ENCODE data around the gene ATP6V0A1. TPM values are rescaled to one million over a fixed set of nuclear protein-coding genes. Genes with fewer than 3 reads are reported as not detected.

ATP6V0A1 gene
- total and polyA plus RNA-seq, 8 donors, result 13.1 to 435 (median 80.2) TPM

DNA sequence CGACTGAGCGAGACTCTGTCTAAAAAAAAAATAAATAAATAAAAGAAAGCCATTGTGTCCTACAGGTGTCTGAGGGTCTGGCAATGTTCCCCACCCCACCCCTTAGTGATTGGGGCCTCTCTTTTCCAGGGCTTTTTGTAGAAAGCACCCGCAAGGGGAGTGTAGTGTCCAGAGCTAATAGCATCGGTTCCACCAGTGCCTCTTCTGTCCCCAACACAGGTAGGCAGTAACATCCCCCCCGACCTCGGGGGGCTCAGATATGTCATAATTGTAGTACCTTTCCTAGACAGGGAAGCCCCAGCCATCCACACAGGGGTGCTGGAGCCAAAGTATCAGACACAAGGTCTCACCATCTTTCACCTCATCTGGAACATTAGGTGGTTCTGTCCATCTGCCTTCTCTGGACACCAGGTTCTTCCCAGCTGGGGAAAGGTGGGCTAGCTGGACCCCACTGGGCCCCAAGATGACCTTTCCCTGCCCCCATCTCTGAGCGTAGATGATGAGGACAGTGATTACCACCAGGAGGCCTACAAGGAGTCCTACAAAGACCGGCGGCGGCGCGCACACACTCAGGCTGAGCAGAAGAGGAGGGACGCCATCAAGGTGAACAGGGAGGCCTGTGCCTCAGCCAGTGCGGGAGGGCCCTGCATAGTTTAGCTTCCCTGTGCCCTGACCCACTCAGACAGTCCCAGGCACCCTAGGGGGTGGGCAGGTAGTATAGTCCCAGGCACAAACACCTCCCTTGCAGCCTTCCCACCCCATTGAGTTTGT, 109.8 kb downstream of the ATP6V0A1 start:
- H3K4me1 ChIP-seq, result peaks cover 52 to 90% (median 84%) of the 10 kb centered on the region in 4 donors
- intact Hi-C loops (cut with DNase I; ENCODE audit: low total_unique reads), result no loop called here
- peak overlapping the region; percentile 13 to 99 (median 97) for H3K27ac ChIP-seq
- DNase-seq, result no peak
- no peak for TF ChIP-seq POLR2A (IDR thresholded peaks at IDR 0.05)
- no peak for TF ChIP-seq EP300 (IDR thresholded peaks at IDR 0.05)
- no peak for TF ChIP-seq CTCF (IDR thresholded peaks at IDR 0.05)
- no peak for TF ChIP-seq POLR2AphosphoS5 (IDR thresholded peaks at IDR 0.05)
- no peaks in the 10 kb centered on the region for H3K9me3 ChIP-seq
- WGBS, 5 donors, result 78 to 90% (median 84%) methylated on average over 14 of the region's 14 CpGs
- no peaks in the 10 kb centered on the region for H3K27me3 ChIP-seq
- H3K4me3 ChIP-seq, result peak overlapping the region in 3 of 4 donors; percentile 87 to 94 (median 91)
- peaks cover 68 to 79% (median 76%) of the 10 kb centered on the region in 4 donors for H3K36me3 ChIP-seq

DNA sequence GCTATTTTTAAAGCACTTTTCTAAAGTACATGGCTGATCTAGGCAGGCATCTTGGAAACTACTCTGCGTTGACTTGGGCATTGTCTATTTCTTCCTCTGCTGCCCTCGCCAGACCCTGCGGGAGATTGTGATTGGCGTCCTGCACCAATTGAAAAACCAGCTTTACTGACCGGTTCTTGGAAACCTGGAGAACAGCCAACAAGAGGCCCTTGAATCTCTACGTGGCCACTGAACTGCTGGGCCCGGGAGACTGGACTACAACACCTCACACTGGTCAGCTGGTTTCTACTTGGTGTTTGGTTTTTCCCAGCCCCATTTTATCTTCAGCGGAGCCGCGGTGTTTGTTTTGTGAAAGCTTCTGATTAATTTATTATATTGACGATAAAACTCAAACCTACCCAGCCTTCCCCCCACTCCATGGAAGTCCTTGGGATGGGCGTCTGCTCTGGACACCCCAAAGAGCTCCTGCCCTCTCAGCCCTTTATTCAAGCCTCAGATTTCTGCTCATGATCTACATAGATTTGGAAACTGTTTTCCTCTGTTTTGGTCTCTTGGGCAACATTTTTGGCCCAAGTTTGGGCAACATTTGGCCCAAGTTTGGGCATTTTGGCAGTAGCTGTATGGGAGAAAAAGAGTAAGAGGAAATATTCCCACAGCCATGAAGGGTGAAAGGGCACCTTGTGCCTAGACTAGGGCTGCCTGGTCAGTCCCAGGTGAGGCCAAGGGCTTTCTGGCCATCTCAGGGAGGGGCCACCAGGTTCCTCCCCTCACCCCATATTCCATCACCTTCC, 113.0 kb downstream of the ATP6V0A1 start:
- Histone ChIP-seq H3K36me3 (peaks cover 59 to 81% (median 71%) of the 10 kb centered on the region in 4 donors), H3K27me3 (no peaks in the 10 kb centered on the region), H3K27ac (peak overlapping the region; percentile 55 to 74 (median 68)), H3K4me3 (peak overlapping the region in 1 of 4 donors; percentile 14), H3K9me3 (no peaks in the 10 kb centered on the region), H3K4me1 (peaks cover 35 to 87% (median 60%) of the 10 kb centered on the region in 4 donors)
- intact Hi-C loops (cut with DNase I; ENCODE audit: low total_unique reads), result no loop called here
- peak; percentile 83 to 84 for DNase-seq
- TF ChIP-seq POLR2AphosphoS5 (IDR thresholded peaks at IDR 0.05), result peak in 2 of 3 donors; percentile 9 to 35
- no peak for TF ChIP-seq POLR2A (IDR thresholded peaks at IDR 0.05)
- WGBS, 5 donors, result 27 to 62% (median 41%) methylated on average over 12 of the region's 12 CpGs

Small RNAs within 50 kb of the gene (small RNA-seq; reads per million reads assigned to genes)
- gene MIR548AT (0 reads per million in 4 donors), gene RNU7-97P (0 reads per million in 4 donors)

Other genes with a start within 250 kb of the ATP6V0A1 start
- gene STAT5B, start 182.5 kb upstream of the ATP6V0A1 start, total RNA-seq, result 10 to 100 TPM; 51.4 to 86.2 (median 62.4) TPM
- gene STAT5B, start 182.5 kb upstream of the ATP6V0A1 start, polyA plus RNA-seq, result 10 to 100 TPM; 18.9 to 24.1 (median 19.8) TPM
- 10 to 100 TPM; 16.2 to 81.7 (median 20.6) TPM for gene STAT5A, start 170.4 kb upstream of the ATP6V0A1 start, total RNA-seq
- gene STAT5A, start 170.4 kb upstream of the ATP6V0A1 start, polyA plus RNA-seq, result 10 to 100 TPM in 2 of 3 donors, 1 to 10 TPM in 1; 9.6 to 10.5 (median 10.5) TPM
- gene STAT3, start 70.4 kb upstream of the ATP6V0A1 start, total RNA-seq, result 100 to 1,000 TPM in 4 of 5 donors, 10 to 100 TPM in 1; 70.4 to 207 (median 159) TPM
- gene STAT3, start 70.4 kb upstream of the ATP6V0A1 start, polyA plus RNA-seq, result 10 to 100 TPM; 31.3 to 46.6 (median 42.3) TPM
- 100 to 1,000 TPM in 3 of 5 donors, 10 to 100 TPM in 2; 75.2 to 244 (median 162) TPM for gene CAVIN1, start 35.6 kb upstream of the ATP6V0A1 start, total RNA-seq
- gene CAVIN1, start 35.6 kb upstream of the ATP6V0A1 start, polyA plus RNA-seq, result 100 to 1,000 TPM in 1 of 3 donors, 10 to 100 TPM in 2; 61.2 to 104 (median 94.2) TPM
- 10 to 100 TPM; 11.7 to 55.8 (median 22.9) TPM for gene NAGLU, start 77.4 kb downstream of the ATP6V0A1 start, total RNA-seq
- gene NAGLU, start 77.4 kb downstream of the ATP6V0A1 start, polyA plus RNA-seq, result 10 to 100 TPM; 16.7 to 22.4 (median 19.9) TPM
- gene HSD17B1, start 94.0 kb downstream of the ATP6V0A1 start, total RNA-seq, result 1 to 10 TPM in 1 of 5 donors, under 1 TPM in 1, not detected in 3; 0.55 to 1.8 TPM
- 1 to 10 TPM; 2.7 to 4.8 (median 4.6) TPM for gene HSD17B1, start 94.0 kb downstream of the ATP6V0A1 start, polyA plus RNA-seq
- gene COASY, start 103.3 kb downstream of the ATP6V0A1 start, total RNA-seq, result 100 to 1,000 TPM in 1 of 5 donors, 10 to 100 TPM in 4; 15.6 to 127 (median 43.5) TPM
- 10 to 100 TPM; 79.6 to 93.4 (median 88.4) TPM for gene COASY, start 103.3 kb downstream of the ATP6V0A1 start, polyA plus RNA-seq
- 100 to 1,000 TPM in 1 of 5 donors, 10 to 100 TPM in 4; 39.7 to 101 (median 62.5) TPM for gene MLX, start 108.2 kb downstream of the ATP6V0A1 start, total RNA-seq
- 10 to 100 TPM; 39.1 to 83.4 (median 55.5) TPM for gene MLX, start 108.2 kb downstream of the ATP6V0A1 start, polyA plus RNA-seq
- 1 to 10 TPM in 2 of 5 donors, under 1 TPM in 1, not detected in 2; 0.89 to 3.3 (median 2.4) TPM for gene PSMC3IP, start 118.9 kb downstream of the ATP6V0A1 start, total RNA-seq
- gene PSMC3IP, start 118.9 kb downstream of the ATP6V0A1 start, polyA plus RNA-seq, result 1 to 10 TPM; 5.1 to 6.5 (median 5.2) TPM
- gene RETREG3, start 150.5 kb downstream of the ATP6V0A1 start, total RNA-seq, result 10 to 100 TPM; 21.1 to 74.8 (median 51.0) TPM
- gene RETREG3, start 150.5 kb downstream of the ATP6V0A1 start, polyA plus RNA-seq, result 10 to 100 TPM in 2 of 3 donors, 1 to 10 TPM in 1; 9.5 to 20.4 (median 15.4) TPM
- 10 to 100 TPM; 18.5 to 72.4 (median 49.2) TPM for gene TUBG1, start 150.8 kb downstream of the ATP6V0A1 start, total RNA-seq
- gene TUBG1, start 150.8 kb downstream of the ATP6V0A1 start, polyA plus RNA-seq, result 10 to 100 TPM; 33.3 to 51.5 (median 42.2) TPM
- gene TUBG2, start 200.4 kb downstream of the ATP6V0A1 start, total RNA-seq, result 100 to 1,000 TPM in 2 of 5 donors, 10 to 100 TPM in 2, 1 to 10 TPM in 1; 4.3 to 181 (median 15.8) TPM
- gene TUBG2, start 200.4 kb downstream of the ATP6V0A1 start, polyA plus RNA-seq, result 10 to 100 TPM; 13.3 to 17.1 (median 15.9) TPM
- 10 to 100 TPM; 16.5 to 96.0 (median 28.0) TPM for gene PLEKHH3, start 218.1 kb downstream of the ATP6V0A1 start, total RNA-seq
- gene PLEKHH3, start 218.1 kb downstream of the ATP6V0A1 start, polyA plus RNA-seq, result 10 to 100 TPM; 19.1 to 74.4 (median 52.9) TPM
- gene CCR10, start 223.0 kb downstream of the ATP6V0A1 start, total RNA-seq, result 10 to 100 TPM in 1 of 5 donors, 1 to 10 TPM in 3, not detected in 1; 1.7 to 11.7 (median 7.0) TPM
- 1 to 10 TPM in 1 of 3 donors, under 1 TPM in 2; 0.55 to 1.4 (median 0.56) TPM for gene CCR10, start 223.0 kb downstream of the ATP6V0A1 start, polyA plus RNA-seq
- 10 to 100 TPM in 2 of 5 donors, 1 to 10 TPM in 3; 6.7 to 13.3 (median 9.0) TPM for gene CNTNAP1, start 223.7 kb downstream of the ATP6V0A1 start, total RNA-seq
- 1 to 10 TPM in 2 of 3 donors, under 1 TPM in 1; 0.76 to 2.7 (median 2.6) TPM for gene CNTNAP1, start 223.7 kb downstream of the ATP6V0A1 start, polyA plus RNA-seq